ENCODE measurements around the gene RNASE8.

Gene RNASE8

DNA sequence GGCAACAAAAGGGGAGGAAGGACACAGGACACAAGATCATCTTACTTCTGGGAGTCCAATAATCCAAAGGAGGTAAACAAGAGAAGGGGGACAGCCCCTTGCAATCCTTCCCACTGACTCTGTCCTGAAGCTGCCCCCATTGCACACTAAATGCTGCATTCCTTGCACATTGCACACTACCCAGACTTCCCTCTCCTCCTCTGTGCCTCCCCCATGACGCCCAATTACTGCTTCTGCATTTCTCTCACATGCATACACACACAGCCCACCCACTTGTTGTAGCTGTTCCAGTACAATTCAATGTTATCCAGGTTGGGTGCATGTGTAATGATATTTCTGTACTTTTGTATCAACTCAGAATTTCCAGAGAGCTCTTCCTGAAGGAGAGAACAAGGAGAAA is 38.3 kb upstream of the RNASE8 start:
- no peak for DNase-seq (ENCODE audit: insufficient read length, low spot score)
- no peak for TF ChIP-seq POLR2AphosphoS5 (IDR thresholded peaks at IDR 0.05; ENCODE audit: low read depth, low read length)
- TF ChIP-seq POLR2A (IDR thresholded peaks at IDR 0.05; ENCODE audit: low read depth, low read length) = no peak
- TF ChIP-seq POU2F2 (IDR thresholded peaks at IDR 0.05; ENCODE audit: low read depth, low read length) = no peak
- no peak for TF ChIP-seq TAF1 (IDR thresholded peaks at IDR 0.05; ENCODE audit: low read depth, low read length)
- no peak for TF ChIP-seq SPI1 (IDR thresholded peaks at IDR 0.05; ENCODE audit: low read depth, low read length)
- no peak for TF ChIP-seq PAX5 (IDR thresholded peaks at IDR 0.05; ENCODE audit: insufficient read depth, low read length, severe bottlenecking)
- no peak for FAIRE-seq

GRCh38 chr14:21020977-21021545 is 36.6 kb upstream of the RNASE8 start:
- FAIRE-seq (no peak), DNase-seq (ENCODE audit: insufficient read length, low spot score) (no peak)
- TF ChIP-seq PAX5 (IDR thresholded peaks at IDR 0.05; ENCODE audit: insufficient read depth, low read length, severe bottlenecking) = no peak
- no peak for TF ChIP-seq POU2F2 (IDR thresholded peaks at IDR 0.05; ENCODE audit: low read depth, low read length)
- TF ChIP-seq POLR2A (IDR thresholded peaks at IDR 0.05; ENCODE audit: low read depth, low read length) = no peak
- no peak for TF ChIP-seq SPI1 (IDR thresholded peaks at IDR 0.05; ENCODE audit: low read depth, low read length)
- no peak for TF ChIP-seq POLR2AphosphoS5 (IDR thresholded peaks at IDR 0.05; ENCODE audit: low read depth, low read length)
- TF ChIP-seq TAF1 (IDR thresholded peaks at IDR 0.05; ENCODE audit: low read depth, low read length) = no peak

DNA sequence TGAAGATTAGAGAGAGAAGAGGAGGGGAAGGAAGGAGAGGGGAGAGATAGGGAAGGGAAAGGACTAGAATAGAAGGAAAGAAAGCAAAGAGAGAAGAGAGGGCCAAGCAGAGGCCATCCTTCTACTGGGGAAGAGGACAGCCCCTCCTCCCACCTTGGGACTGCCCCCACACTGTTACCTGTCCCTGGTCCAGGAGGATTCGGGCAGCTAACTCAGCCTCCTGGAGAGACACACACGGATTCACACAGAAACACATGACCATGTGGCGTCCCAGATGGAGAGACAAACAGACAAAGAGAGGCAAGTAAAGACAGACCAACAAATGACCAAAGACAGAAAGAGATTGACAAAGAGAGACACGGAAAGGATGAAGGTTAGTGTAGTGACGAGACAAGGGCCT is 34.9 kb upstream of the RNASE8 start:
- FAIRE-seq (no peak), DNase-seq (ENCODE audit: insufficient read length, low spot score) (no peak)
- TF ChIP-seq POLR2A (IDR thresholded peaks at IDR 0.05; ENCODE audit: low read depth, low read length) (no peak), POU2F2 (IDR thresholded peaks at IDR 0.05; ENCODE audit: low read depth, low read length) (no peak), SPI1 (IDR thresholded peaks at IDR 0.05; ENCODE audit: low read depth, low read length) (no peak), POLR2AphosphoS5 (IDR thresholded peaks at IDR 0.05; ENCODE audit: low read depth, low read length) (no peak), TAF1 (IDR thresholded peaks at IDR 0.05; ENCODE audit: low read depth, low read length) (no peak), PAX5 (IDR thresholded peaks at IDR 0.05; ENCODE audit: insufficient read depth, low read length, severe bottlenecking) (no peak)

DNA sequence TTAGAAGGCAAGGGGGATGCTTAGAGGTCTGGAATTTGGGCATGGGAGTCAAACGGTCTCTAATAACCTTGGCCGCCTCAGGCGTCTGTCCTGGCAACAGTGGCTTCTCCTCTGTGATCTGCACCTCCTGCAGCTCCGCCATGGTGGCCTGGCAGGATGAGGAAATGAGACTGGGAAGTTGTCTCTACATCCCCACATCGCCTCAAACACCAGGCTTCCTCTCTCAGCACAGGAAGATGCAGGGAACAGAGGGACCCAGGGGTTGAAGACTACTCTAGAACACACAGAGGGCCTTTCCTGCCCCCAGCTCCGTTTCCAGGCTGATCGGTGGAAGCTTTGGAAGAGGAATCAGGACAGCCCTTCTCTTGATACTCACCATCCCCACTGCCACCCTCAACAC is 34.4 kb upstream of the RNASE8 start:
- TF ChIP-seq POU2F2 (IDR thresholded peaks at IDR 0.05; ENCODE audit: low read depth, low read length) (no peak), TAF1 (IDR thresholded peaks at IDR 0.05; ENCODE audit: low read depth, low read length) (no peak), SPI1 (IDR thresholded peaks at IDR 0.05; ENCODE audit: low read depth, low read length) (no peak), POLR2A (IDR thresholded peaks at IDR 0.05; ENCODE audit: low read depth, low read length) (no peak), POLR2AphosphoS5 (IDR thresholded peaks at IDR 0.05; ENCODE audit: low read depth, low read length) (no peak), PAX5 (IDR thresholded peaks at IDR 0.05; ENCODE audit: insufficient read depth, low read length, severe bottlenecking) (no peak)
- DNase-seq (ENCODE audit: insufficient read length, low spot score) (no peak), FAIRE-seq (no peak)

DNA sequence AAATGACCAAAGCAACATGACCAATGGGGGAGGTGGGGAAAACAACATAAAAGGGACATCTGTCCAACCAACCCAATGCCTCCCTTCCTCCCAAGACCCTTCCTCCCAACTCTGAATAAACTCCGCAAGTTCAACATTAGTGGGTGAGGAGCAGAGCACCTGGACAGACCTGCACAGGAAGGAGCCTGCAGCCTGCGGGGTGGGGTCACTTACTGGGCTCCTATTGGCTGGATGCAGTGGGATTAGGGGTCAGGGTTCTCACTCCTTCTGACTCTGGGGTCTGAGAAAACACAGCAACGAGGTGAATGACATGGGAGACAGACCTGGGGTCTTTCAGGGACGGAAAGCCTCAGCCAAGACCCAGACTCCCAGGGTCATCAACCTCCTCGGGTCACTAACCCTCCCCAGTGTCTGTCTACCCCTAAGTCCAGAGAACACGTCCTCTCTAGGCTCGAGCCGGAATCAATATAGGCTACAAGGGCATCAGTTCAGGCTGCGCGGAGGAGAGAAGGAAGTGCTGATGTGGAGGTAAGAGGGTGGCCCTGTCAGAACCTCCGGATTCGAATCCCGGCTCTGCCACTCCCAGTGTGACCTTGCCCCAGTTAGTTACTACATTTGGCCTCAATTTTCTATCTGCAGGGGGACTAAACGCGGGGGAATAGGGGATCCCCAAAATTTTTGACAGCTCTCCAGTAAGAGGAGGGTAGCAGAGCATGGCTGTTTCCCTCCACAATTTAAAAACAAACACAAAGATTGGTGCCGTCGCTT is 33.6 kb upstream of the RNASE8 start:
- no peak for DNase-seq (ENCODE audit: insufficient read length, low spot score)
- FAIRE-seq = no peak
- TF ChIP-seq POLR2A (IDR thresholded peaks at IDR 0.05; ENCODE audit: low read depth, low read length) (no peak), SPI1 (IDR thresholded peaks at IDR 0.05; ENCODE audit: low read depth, low read length) (no peak), POLR2AphosphoS5 (IDR thresholded peaks at IDR 0.05; ENCODE audit: low read depth, low read length) (no peak)

GRCh38 chr14:21024585-21025370 is 32.8 kb upstream of the RNASE8 start, which contains the start of gene NDRG2:
NDRG2 (minus strand) TSS chr14:21025061; CDS start chr14:21023315, 1,746 bp downstream.
- TF ChIP-seq TAF1 (IDR thresholded peaks at IDR 0.05; ENCODE audit: low read depth, low read length) (no peak), POU2F2 (IDR thresholded peaks at IDR 0.05; ENCODE audit: low read depth, low read length) (no peak), PAX5 (IDR thresholded peaks at IDR 0.05; ENCODE audit: insufficient read depth, low read length, severe bottlenecking) (no peak), SPI1 (IDR thresholded peaks at IDR 0.05; ENCODE audit: low read depth, low read length) (no peak), POLR2AphosphoS5 (IDR thresholded peaks at IDR 0.05; ENCODE audit: low read depth, low read length) (no peak), POLR2A (IDR thresholded peaks at IDR 0.05; ENCODE audit: low read depth, low read length) (no peak)
- DNase-seq (ENCODE audit: insufficient read length, low spot score) = peak; percentile 76
- FAIRE-seq = no peak

DNA sequence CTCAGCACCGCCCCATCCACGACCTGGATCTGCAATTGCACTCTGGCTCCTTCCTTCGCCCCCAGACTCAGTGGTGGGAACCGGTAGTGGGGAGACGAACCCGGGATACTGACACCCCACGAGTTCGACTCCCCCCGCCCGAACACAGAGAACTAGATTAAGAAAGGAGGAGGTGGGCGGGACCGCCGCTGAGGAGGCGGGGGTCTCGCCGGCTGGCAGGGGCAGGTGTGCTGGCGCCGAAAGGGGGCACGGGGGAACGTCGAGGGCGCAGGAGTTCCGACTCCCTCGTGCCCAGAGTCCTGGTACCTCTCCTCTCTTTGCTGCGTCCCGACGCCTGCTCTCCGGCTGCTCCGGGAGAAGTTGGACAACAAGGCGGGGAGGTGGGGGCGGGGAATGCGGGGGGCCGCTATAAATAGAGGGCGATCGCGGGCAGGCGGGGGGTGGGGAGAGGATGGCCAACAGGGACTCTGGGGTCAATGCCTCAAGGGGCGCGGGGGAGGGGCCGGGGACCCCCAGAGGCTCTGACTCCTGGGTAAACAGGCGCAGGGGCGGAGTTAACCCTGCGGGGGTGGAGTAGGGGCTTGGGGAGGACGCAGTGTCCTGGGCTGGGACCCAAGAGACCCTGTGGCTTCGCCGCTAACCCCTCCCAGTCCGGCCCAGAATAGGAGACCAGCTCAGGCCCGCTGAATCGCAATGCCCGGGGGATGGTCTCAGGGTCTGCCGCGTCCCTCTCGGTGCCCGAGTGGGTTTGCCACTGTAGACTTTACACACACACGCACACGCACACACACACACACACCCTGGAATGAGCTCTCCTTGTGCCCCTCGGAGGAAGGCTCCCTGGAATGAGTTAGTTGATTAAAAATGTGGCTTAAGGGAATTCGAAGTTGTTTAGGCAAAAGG is 32.0 kb upstream of the RNASE8 start:
- TF ChIP-seq PAX5 (IDR thresholded peaks at IDR 0.05; ENCODE audit: insufficient read depth, low read length, severe bottlenecking) (no peak), POLR2A (IDR thresholded peaks at IDR 0.05; ENCODE audit: low read depth, low read length) (no peak), POLR2AphosphoS5 (IDR thresholded peaks at IDR 0.05; ENCODE audit: low read depth, low read length) (no peak), SPI1 (IDR thresholded peaks at IDR 0.05; ENCODE audit: low read depth, low read length) (no peak), POU2F2 (IDR thresholded peaks at IDR 0.05; ENCODE audit: low read depth, low read length) (no peak), TAF1 (IDR thresholded peaks at IDR 0.05; ENCODE audit: low read depth, low read length) (no peak)
- DNase-seq (ENCODE audit: insufficient read length, low spot score) (no peak), FAIRE-seq (no peak)

GRCh38 chr14:21026274-21026987 is 31.2 kb upstream of the RNASE8 start:
- FAIRE-seq (no peak), DNase-seq (ENCODE audit: insufficient read length, low spot score) (no peak)
- TF ChIP-seq SPI1 (IDR thresholded peaks at IDR 0.05; ENCODE audit: low read depth, low read length) (no peak), POLR2AphosphoS5 (IDR thresholded peaks at IDR 0.05; ENCODE audit: low read depth, low read length) (no peak), POLR2A (IDR thresholded peaks at IDR 0.05; ENCODE audit: low read depth, low read length) (no peak), POU2F2 (IDR thresholded peaks at IDR 0.05; ENCODE audit: low read depth, low read length) (no peak), TAF1 (IDR thresholded peaks at IDR 0.05; ENCODE audit: low read depth, low read length) (no peak)

Measured in GM12891 (cell line).